ENCODE measurements around the gene MEOX2.

Gene MEOX2
- total RNA-seq = 0 reads per million in 2 experiments

- no peak for DNase-seq (ENCODE audit: low read depth)
Measured at GRCh38 chr7:15686295-15686956, at the start of gene MEOX2. Gene MEOX2 (minus strand): TSS chr7:15686683. CDS start chr7:15686402, 281 bp downstream.

- no peak for DNase-seq (ENCODE audit: low read depth)
Measured at GRCh38 chr7:15729746-15730145, 43.3 kb upstream of the MEOX2 start.

GRCh38 chr7:15725051-15725450 lies 38.6 kb upstream of the MEOX2 start:
- no peak for DNase-seq (ENCODE audit: low read depth)

GRCh38 chr7:15723841-15724240 lies 37.4 kb upstream of the MEOX2 start:
- no peak for DNase-seq (ENCODE audit: low read depth)

GRCh38 chr7:15720849-15721471 lies 34.5 kb upstream of the MEOX2 start:
- no peak for DNase-seq (ENCODE audit: low read depth)

GRCh38 chr7:15719311-15719710 lies 32.8 kb upstream of the MEOX2 start:
- no peak for DNase-seq (ENCODE audit: low read depth)

- DNase-seq (ENCODE audit: low read depth) = no peak
Measured at GRCh38 chr7:15715435-15715834, 29.0 kb upstream of the MEOX2 start.

GRCh38 chr7:15709978-15710377 lies 23.5 kb upstream of the MEOX2 start:
- DNase-seq (ENCODE audit: low read depth) = no peak

- DNase-seq (ENCODE audit: low read depth) = no peak
Measured at GRCh38 chr7:15707570-15707969, 21.1 kb upstream of the MEOX2 start.

- no peak for DNase-seq (ENCODE audit: low read depth)
Measured at GRCh38 chr7:15703732-15704131, 17.2 kb upstream of the MEOX2 start.

- DNase-seq (ENCODE audit: low read depth) = no peak
Measured at GRCh38 chr7:15692501-15693020, 6.1 kb upstream of the MEOX2 start.

- no peak for DNase-seq (ENCODE audit: low read depth)
Measured at GRCh38 chr7:15688911-15689310, 2.4 kb upstream of the MEOX2 start.

- DNase-seq (ENCODE audit: low read depth) = no peak
Measured at GRCh38 chr7:15688279-15688626, 1.8 kb upstream of the MEOX2 start.

- no peak for DNase-seq (ENCODE audit: low read depth)
Measured at GRCh38 chr7:15687546-15688278, 1.2 kb upstream of the MEOX2 start.

- DNase-seq (ENCODE audit: low read depth) = no peak
Measured at GRCh38 chr7:15686957-15687545, 568 bp upstream of the MEOX2 start.

- no peak for DNase-seq (ENCODE audit: low read depth)
Measured at GRCh38 chr7:15685358-15686294, 857 bp downstream of the MEOX2 start.

- no peak for DNase-seq (ENCODE audit: low read depth)
Measured at GRCh38 chr7:15684871-15685270, 1.6 kb downstream of the MEOX2 start.

- no peak for DNase-seq (ENCODE audit: low read depth)
Measured at GRCh38 chr7:15684111-15684800, 2.2 kb downstream of the MEOX2 start.

GRCh38 chr7:15682751-15683245 lies 3.7 kb downstream of the MEOX2 start:
- DNase-seq (ENCODE audit: low read depth) = no peak

GRCh38 chr7:15682111-15682510 lies 4.4 kb downstream of the MEOX2 start:
- DNase-seq (ENCODE audit: low read depth) = no peak

- no peak for DNase-seq (ENCODE audit: low read depth)
Measured at GRCh38 chr7:15681631-15682030, 4.9 kb downstream of the MEOX2 start.

Data from T follicular helper cell (primary cell).